GM19438 (cell line): ENCODE data around the gene FAM168A.

Source experiments
- ATAC-seq: cut with Tn5 transposase; IDR thresholded peaks from one replicate; pipeline ENCODE4 v1.9.1; 2021; ENCODE audit warnings: low read depth; ENCODE audit not compliant: unreplicated experiment

Gene FAM168A

DNA sequence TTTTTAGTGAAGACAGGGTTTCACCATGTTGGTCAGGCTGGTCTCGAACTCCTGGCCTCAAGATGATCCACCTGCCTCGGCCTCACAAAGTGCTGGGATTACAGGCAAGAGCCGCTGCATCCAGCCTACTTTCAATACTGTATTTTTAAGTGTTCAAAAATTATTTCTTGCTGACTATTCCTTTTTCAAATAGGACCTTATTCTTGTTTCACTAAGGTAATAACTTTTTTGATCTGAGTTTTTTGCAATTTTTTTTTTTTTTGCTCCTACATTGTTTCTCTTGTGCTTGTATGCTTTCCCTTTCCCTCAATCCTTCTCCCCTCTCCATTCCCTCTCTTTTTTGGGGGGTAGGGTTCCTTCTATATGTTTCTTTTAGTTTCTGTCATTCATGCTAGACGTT is 73.1 kb downstream of the FAM168A start:
- no peak for ATAC-seq

DNA sequence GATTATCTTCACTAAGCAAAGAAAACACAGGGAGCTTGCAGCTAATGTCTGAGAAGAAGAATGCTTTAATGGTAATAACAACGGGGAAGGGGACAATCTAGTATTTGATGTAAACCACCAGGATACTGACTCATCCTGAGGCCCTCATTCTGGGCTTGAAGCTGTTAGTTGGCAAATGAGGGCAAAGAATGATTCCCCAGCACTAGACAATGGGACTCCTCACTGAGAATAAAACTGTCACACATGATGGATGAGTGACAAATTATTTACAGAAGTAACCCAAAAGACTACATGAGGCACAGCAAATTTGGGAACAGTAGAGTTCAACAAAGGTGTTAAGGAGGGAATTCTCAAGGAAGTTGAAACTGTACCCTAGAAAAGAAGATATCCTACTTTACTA is 76.3 kb downstream of the FAM168A start:
- ATAC-seq = no peak

DNA sequence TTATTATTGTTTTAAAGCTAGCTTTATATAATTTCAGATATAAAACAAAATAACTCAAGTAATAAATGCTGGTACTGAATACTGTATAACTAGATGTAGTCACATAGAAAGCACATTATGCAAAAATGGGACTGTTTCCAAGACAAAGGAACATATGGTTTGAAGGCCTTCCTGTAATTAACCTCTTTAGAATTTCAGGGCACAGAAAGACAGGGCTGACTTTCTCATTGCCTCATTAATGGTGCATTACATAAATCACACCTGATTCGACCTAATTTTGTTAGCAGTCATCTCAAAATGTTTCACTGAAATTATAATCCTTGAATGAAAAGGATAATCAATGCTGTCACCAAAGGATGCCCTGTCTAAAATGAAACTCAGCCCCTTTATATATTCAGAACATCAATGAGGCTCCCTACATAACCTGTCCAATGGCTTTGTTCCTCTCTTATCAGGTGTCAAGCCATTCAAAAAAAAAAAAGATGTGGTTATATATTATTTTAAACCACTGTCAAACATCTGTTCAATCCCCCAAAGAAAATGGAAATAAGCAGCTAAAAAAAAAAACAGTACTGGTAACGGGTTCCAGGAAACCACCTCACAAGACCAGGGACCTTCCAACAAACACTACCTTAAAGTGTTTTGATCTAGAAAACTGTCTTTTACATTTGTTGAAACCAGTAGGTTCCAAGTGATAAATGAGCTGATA is 77.4 kb downstream of the FAM168A start:
- no peak for ATAC-seq

DNA sequence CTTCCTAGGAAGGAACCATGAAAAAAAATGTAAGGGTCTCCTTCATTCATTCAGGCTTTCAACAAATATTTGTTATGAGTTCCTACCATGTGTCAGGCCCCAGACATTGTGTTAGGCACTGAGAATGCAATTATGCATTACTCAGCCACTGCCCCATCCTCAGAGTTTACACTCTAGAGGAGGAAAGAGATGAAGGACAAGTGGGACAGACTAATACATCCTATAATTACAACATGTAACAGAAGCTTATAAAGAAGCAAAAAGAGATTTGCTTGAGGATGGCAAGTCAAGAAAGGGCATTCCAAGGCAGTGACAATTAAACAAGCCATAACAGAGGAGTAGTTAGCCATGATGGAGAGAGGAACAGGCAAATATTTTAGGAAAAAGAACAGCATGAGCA is 78.6 kb downstream of the FAM168A start:
- ATAC-seq = no peak

DNA sequence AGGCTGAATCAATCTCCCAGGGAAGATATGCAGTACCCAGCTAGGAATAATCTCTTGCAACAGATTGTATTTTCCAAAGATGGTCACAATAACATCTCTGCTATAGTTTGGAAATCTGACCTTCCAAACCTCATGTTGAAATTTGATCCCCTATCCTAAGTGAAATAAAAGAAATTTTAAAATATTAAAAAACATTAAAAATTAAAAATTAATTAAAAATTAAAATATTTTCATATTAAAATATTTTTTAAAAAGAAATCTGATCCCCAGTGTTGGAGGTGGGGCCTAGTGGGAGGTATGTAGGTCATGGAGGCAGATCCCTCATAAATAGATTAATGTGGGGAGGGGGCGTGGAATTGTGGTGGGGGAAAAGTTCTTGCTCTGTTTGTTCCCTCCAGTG is 79.7 kb downstream of the FAM168A start:
- no peak for ATAC-seq

DNA sequence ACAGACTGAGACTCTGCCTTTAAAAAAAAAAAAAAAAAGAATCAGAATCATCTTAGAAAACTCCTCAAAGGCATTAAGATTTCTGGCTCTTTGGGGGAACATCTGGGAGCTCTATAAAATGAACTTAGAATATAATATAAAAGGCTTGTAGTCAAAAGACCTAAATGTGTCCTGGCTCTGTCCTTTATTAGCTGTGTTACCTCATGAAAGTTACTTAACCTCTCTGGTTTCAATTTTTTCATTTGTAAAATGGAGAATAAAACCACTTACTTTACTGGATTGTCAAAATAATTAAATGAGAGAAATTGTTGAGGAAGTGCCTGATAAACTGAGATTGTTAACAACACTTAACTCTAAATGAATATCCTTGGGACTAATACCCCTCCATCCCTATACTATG is 81.8 kb downstream of the FAM168A start:
- ATAC-seq = no peak

DNA sequence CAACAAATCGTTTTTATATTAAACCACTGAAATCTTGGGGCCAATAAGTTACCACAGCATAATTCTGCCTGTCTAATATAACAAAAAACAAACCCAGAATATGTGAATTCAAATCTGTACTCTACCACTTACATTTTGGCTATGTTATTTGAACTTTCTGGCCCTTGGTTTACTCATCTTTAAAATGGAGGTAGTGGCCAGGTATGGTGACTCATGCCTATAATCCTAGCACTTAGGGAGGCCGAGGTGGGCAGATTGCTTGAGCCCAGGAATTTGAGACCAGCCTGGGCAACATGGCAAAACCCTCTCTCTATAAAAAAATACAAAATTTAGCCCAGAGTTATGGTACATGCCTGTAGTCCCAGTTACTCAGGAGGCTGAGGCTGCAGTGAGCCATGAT is 84.2 kb downstream of the FAM168A start:
- ATAC-seq = no peak

DNA sequence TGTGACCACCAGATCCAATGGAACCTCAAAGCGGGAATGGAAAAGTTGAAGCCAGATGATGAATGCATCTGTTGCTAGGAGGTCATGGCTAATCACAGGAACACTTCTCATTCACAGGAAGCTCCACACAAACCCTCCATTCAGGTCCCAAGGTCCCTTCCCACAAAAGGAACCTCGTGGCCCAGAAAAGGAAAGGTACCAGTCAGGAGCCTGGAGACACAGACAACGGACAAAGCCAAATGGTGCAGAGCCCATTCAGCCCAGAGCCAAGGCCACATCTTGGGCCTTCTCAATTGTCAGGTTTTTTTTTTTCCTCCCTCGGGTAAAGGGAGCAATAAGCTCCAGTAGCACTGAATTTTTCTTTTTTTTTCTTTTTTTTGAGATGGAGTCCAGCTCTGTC is 87.0 kb downstream of the FAM168A start:
- ATAC-seq = no peak

DNA sequence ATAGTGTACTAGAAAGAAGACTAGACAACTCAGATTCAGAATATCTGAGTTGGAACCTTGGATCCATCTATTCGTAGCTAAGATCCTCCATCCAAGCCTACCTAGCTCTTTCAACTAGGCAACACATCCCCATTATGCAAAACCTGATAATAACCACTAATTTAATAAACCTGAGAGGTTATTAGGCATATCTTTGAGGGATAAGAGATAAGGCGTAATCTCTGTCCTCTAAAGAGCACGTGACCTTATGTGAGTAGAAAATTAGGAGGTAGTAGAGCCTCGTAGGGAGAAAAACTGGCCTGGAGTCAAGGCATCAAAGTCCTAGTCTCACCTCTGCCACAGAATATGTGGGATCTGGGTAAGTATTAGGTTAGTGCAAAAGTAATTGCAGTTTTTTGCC is 87.8 kb downstream of the FAM168A start:
- no peak for ATAC-seq

DNA sequence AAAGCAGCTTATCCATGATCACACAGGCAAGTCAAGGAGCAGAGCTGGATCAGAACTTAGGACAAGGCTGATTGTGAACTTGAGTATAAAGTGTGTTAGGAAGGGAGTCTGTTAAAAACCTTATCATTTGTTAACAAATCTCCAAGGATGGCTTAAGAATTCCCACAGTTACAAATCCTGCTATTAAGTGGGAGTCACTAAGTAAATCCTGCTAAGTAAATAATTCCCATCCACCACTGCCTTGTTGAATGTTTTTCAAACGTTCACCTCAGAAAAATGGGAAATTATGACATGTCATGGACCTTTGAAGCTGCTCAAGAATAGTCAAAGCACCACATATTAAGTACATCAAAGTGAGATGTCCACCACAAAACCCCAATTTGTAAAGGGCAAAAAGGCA is 88.7 kb downstream of the FAM168A start:
- ATAC-seq = no peak

DNA sequence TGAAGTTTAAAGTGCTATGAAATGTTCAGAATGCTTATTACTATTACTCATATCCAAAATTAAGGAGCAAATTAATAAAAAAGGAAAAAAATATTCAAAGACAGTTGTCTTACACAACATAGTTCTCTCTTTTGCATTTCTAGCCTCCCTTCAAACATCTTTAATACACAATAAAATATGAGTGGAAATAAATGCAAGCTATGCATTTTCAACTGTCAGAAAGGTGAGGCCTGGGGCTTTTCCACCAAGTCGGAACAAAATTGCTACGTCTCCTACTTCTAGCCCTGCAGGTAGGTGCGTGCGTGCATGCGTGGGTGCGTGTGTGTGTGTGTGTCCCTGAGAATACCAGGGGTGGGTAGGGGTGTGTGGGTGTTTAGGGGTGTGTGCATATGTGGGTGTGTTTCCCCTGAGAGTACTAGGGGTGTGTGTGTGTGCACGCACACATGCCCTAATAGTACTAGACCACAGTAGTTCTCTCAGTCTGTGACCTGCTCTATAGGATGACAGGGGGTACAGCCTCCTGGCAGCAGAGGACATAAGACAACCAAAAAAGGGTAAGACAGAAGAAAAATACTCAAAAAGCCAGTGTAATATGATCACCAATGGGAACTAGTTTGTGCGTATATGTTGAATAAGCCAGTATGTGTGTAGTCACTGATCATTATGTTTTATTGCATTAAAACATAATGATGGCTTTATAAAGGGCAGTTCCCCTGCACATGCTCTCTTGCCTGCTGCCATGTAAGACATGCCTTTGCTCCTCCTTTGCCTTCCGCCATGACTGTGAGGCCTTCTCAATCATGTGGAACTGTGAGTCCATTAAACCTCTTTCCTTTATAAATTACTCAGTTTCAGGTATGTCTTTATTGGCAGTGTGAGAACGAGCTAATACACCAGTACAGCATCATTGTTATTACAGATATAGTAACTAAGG is 89.4 kb downstream of the FAM168A start:
- no peak for ATAC-seq

DNA sequence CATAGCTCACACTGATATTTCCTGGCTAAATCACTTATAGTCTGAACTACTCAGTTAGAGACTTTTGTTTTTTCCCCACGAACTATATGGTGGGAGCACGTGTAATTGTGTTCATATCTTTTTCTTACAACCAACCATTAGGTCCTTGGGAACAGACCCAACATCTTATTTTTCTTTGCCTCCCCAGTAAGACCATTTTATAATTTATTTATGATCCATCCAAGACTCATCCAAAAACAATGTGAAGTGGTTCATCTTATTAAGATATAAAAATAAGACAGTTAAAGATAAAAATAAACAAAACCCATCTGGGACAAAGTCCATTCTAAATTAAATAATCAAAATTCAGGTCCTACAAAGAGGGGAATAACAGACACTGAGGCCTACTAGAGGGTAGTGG is 90.8 kb downstream of the FAM168A start:
- no peak for ATAC-seq

DNA sequence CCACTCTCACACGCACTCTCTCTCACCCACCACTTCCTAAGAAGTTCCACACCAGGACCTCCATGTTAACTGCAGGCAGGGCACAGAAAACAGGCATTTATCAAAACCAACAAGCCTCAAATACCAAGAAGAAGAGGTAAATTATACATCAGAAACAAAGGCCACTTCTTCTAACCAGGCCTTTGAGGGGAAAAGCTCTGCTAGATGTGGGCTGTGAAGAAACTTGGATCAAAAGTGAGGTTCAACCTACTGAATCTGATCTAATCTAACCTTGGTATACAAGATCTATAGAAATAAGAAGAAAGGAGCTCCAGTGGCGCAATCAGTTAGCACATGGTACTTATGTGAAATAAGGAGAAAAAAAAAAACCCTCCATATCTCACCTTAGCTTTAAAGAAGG is 91.9 kb downstream of the FAM168A start:
- ATAC-seq = no peak

DNA sequence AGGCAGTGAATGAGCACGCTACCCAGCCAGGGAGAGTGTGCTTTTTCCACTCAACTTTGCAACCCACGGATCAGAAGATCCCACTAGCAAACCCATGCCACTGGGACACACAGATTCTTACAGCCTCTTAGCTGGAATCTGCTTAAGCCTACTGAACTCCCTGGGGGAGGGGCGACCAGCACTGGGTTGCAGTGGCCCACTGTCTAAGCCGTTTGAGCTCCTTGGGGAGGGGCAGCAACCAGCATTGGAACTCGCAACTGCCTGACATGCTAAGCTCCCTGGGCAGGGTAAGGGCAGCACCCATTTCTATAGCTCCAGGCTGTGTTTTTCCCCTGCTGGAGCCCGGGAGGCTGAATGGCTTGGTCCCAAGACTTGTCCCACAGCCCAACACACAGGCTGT is 99.6 kb downstream of the FAM168A start:
- no peak for ATAC-seq

DNA sequence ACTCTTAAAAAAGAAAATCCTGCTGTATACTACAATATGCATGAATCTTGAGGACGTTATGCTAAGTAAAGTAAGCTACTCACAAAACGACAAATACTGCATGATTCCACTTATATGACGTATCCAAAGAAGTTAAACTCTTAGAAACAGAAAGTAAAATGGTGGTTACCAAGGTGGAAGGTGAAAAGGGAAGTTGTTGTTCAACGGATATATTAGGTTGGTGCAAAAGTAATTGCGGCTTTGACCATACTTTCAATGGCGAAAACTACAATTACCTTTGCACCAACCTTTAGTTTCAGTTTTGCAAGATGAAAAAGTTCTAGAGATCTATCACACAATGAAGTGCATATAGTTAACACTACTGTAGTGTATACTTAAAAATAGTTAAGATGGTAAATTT is 101.8 kb downstream of the FAM168A start:
- no peak for ATAC-seq

DNA sequence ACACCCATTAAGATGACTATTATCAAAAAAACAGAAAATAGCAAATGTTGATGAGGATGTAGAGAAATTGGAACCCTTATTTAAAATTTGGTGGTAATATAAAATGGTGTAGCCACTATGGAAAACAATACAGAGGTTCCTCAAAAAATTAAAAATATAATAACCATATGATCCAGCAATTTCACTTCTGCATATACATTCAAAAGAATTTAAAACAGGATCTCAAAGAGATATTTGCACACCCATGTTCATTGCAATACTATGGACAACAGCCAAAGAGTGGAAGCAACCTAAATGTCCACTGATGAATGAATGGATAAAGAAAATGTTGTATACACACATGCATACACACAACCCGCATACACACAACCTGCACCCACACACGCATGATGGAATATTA is 102.2 kb downstream of the FAM168A start:
- ATAC-seq = no peak

DNA sequence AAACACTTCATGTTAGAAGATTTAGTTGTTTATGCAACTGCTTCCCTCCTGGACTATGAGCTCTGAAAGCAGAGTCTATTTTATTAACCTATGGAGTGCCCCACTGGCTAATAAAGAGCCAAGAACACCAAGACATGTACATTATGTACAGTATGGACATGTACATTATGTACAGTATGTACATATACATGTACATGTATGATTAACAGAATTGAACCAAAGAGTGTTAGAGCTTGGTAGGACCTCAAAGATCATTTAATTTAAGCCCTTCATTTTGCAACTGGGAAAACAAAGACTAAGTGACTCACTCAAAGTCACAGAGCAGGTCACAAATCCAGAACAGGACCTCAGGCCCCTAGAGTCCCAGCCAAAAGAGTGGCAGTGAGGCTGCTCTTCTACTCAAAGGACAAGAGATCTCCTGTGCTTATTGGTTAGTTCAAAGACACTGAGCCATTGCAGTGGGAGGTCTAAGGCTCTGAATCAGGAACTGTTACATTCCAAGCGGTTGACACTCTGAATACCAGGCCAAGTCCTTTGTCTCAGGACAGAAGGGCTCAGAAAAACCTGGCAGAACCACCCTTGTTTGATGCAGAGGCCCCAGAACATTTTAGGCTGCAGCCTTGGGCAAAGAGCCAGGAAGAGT is 103.8 kb downstream of the FAM168A start:
- no peak for ATAC-seq

DNA sequence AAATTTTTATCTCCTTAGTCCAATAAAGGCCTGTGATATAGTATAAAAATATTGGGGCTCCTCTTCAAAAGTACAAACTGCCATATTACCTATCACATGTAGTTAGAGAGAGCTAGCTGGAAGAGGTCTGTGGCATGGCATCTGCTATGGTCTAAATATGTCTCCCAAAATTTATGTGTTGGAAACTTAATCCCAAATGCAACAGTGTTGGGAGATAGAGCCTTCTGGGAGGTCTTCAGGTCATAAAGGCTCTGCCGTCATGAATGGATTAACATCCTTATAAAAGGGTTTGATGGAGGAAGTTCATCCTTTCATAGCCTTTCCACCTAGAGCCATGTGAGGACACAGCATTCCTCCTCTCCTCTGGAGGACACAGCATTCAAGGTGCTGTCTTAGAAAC is 116.3 kb downstream of the FAM168A start:
- no peak for ATAC-seq

DNA sequence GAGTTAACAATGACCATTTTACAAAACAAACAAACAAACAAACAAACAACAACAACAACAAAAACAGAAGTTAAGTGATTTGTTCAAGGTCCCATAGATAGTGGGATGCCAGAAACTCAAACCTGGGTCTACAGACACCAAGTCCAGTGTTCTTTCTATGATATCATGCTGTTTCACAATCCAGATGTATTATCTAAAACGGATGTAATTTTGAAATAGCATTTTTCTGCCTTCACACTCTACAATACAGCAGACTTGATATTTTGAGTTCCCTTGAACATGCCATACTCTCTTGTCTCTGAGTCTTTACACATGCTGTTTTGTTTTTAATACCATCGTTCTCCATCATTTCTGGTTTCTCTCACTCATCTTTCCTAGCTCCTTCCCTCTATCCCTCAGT is 117.2 kb downstream of the FAM168A start:
- ATAC-seq = no peak

DNA sequence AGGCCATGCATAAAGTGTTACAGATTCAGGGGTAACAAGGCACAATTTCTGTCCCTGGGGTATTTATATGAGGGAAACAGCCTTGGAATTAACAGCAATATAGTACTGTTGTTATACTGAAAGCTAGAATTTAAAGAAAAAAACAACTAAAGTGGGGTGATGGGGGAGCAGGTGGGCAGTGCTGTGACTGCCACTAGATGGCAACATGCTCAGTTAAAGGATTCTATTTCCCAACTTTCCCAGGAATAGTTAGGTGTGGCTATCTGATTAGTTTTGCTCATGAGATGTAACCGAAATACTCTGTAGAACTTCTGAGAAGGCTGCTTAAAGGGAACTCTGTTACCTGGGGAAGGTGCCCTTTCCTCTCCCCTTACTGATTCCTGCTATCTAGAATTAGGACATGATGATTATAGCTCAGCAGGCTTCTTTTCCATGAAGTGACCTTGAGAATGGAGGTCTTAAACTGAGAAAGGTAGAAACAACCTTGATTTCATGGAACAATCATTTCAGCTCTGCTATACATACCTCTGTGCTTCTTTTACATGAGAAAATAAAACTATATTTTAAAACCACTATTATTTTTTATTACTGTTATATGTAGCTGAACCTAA is 119.1 kb downstream of the FAM168A start:
- no peak for ATAC-seq

DNA sequence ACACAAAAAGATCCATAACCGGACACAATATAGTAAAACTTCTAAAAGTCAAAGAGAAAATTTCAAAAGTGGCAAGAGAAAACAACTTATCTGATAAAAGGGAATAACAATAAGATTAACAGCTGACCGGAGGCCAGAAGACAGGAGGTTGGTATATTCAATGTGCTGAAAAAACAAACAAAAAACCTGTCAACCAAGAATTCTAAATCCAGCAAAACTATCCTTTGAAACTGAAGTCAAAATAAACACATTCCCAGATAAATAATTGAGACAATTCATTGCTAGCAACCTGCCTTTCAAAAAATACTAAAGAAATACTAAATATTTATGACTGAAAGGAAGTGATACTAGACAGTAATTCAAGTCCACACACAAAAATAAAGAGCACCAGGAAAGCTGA is 120.4 kb downstream of the FAM168A start:
- no peak for ATAC-seq
